GM13976 (cell line): ENCODE results near the gene SVOPL.

Experiments used
- DNase-seq: peaks from one replicate; pipeline ENCODE4 v3.0.0; 2012; ENCODE audit warnings: low spot score
- CTCF ChIP-seq: IDR thresholded peaks from 2 replicates; pipeline ENCODE4 v1.5.1; 2012; ENCODE audit warnings: borderline replicate concordance, mild to moderate bottlenecking; ENCODE audit not compliant: insufficient read depth; ENCODE audit errors: extremely low read depth, missing control alignments, control extremely low read depth
- in situ Hi-C: fragments of 300-500 bp; cut with MboI; formaldehyde crosslinking; loops from one replicate; pipeline ENCODE4 v1.12.0; 2022; ENCODE audit warnings: low sequenced_read_pairs, mixed read lengths, inconsistent platforms; ENCODE audit not compliant: unreplicated experiment

The SVOPL gene

GRCh38 chr7:138727336-138728099 lies 26.4 kb upstream of the SVOPL start:
- no peak for TF ChIP-seq CTCF
- DNase-seq: no peak
- in situ Hi-C loops: loop anchor here (25.0 kb wide), 1 partner anchor 290 kb away; no protein-coding TSS in a partner anchor

- in situ Hi-C loops: loop anchor here (25.0 kb wide), 1 partner anchor 289 kb away; no protein-coding TSS in a partner anchor
- no peak for TF ChIP-seq CTCF
- peak; percentile 32 for DNase-seq
Observed at GRCh38 chr7:138726288-138726687, 25.1 kb upstream of the SVOPL start.

- TF ChIP-seq CTCF: no peak
- in situ Hi-C loops: no loop called here
- no peak for DNase-seq
Observed at GRCh38 chr7:138720286-138720685, 19.1 kb upstream of the SVOPL start.

GRCh38 chr7:138716889-138717288 lies 15.7 kb upstream of the SVOPL start:
- in situ Hi-C loops: no loop called here
- TF ChIP-seq CTCF: no peak
- DNase-seq: no peak

- DNase-seq: no peak
- TF ChIP-seq CTCF: no peak
- in situ Hi-C loops: no loop called here
Observed at GRCh38 chr7:138713191-138713590, 12.0 kb upstream of the SVOPL start.

GRCh38 chr7:138712652-138713051 lies 11.5 kb upstream of the SVOPL start:
- in situ Hi-C loops: no loop called here

More at GRCh38 chr7:138712652-138713051, 11.5 kb upstream of the SVOPL start:
- DNase-seq: no peak
- no peak for TF ChIP-seq CTCF
